ENCODE results near the gene RRAS. TPM values are rescaled to one million over a fixed set of nuclear protein-coding genes. Genes with fewer than 3 reads are reported as not detected.

The RRAS gene
- total RNA-seq, 6 experiments from 2014 or later: 8.5 to 16.4 (median 11.5) TPM

GRCh38 chr19:49616945-49617344 is 23.0 kb downstream of the RRAS start:
- H3K27me3 ChIP-seq: no peaks in the 10 kb centered on the region
- no peaks in the 10 kb centered on the region for H3K4me1 ChIP-seq
- DNase-seq (no peak), ATAC-seq (no peak)
- TF ChIP-seq POLR2A (IDR thresholded peaks at IDR 0.05): no peak
- H3K36me3 ChIP-seq: peaks cover 0 to 32% (median 11%) of the 10 kb centered on the region in 4 donors
- H3K4me3 ChIP-seq: no peak overlapping the region
- intact Hi-C loops (cut with DNase I): no loop called here
- H3K27ac ChIP-seq: no peak overlapping the region
- H3K9me3 ChIP-seq: no peaks in the 10 kb centered on the region
- WGBS (ENCODE audit: insufficient coverage, low coverage, low lambda C conversion rate, missing lambda C conversion rate): 73% methylated on average over 5 of the region's 7 CpGs

DNA sequence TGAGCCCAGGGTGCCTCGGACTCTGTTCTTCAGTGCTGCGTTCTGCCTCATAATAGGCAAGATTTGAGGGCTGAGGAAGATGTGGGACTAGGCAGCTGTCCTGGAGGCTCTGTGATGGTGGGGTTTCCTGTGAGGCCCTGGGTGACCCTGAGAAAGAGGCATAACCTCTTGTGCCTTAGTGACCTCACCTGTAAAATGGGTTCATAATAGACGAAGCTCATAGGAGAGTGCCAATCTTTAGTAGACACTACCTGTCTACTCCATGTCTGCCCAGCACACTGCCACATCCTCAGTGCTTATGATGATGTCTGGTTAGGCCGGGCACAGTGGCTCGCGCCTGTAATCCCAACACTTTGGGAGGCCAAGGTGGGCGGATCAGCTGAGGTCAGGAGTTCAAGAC is 23.4 kb downstream of the RRAS start:
- H3K27ac ChIP-seq: no peak overlapping the region
- no peaks in the 10 kb centered on the region for H3K4me1 ChIP-seq
- H3K4me3 ChIP-seq: no peak overlapping the region
- WGBS (ENCODE audit: insufficient coverage, low coverage, low lambda C conversion rate, missing lambda C conversion rate): 100% methylated on average over 4 of the region's 7 CpGs
- ATAC-seq (no peak), DNase-seq (no peak)
- intact Hi-C loops (cut with DNase I): no loop called here
- no peaks in the 10 kb centered on the region for H3K9me3 ChIP-seq
- TF ChIP-seq CTCF (IDR thresholded peaks at IDR 0.05): no peak
- TF ChIP-seq POLR2A (IDR thresholded peaks at IDR 0.05): no peak
- no peaks in the 10 kb centered on the region for H3K27me3 ChIP-seq
- H3K36me3 ChIP-seq: peaks cover 0 to 30% (median 11%) of the 10 kb centered on the region in 4 donors

GRCh38 chr19:49615861-49616260 is 24.1 kb downstream of the RRAS start:
- intact Hi-C loops (cut with DNase I): no loop called here
- 96% methylated on average over 4 of the region's 23 CpGs for WGBS (ENCODE audit: insufficient coverage, low coverage, low lambda C conversion rate, missing lambda C conversion rate)
- H3K4me1 ChIP-seq: no peaks in the 10 kb centered on the region
- DNase-seq: no peak
- ATAC-seq: no peak
- no peak overlapping the region for H3K27ac ChIP-seq
- peaks cover 0 to 28% (median 11%) of the 10 kb centered on the region in 4 donors for H3K36me3 ChIP-seq
- no peaks in the 10 kb centered on the region for H3K9me3 ChIP-seq
- no peaks in the 10 kb centered on the region for H3K27me3 ChIP-seq
- H3K4me3 ChIP-seq: no peak overlapping the region
- no peak for TF ChIP-seq POLR2A (IDR thresholded peaks at IDR 0.05)
- no peak for TF ChIP-seq CTCF (IDR thresholded peaks at IDR 0.05)

DNA sequence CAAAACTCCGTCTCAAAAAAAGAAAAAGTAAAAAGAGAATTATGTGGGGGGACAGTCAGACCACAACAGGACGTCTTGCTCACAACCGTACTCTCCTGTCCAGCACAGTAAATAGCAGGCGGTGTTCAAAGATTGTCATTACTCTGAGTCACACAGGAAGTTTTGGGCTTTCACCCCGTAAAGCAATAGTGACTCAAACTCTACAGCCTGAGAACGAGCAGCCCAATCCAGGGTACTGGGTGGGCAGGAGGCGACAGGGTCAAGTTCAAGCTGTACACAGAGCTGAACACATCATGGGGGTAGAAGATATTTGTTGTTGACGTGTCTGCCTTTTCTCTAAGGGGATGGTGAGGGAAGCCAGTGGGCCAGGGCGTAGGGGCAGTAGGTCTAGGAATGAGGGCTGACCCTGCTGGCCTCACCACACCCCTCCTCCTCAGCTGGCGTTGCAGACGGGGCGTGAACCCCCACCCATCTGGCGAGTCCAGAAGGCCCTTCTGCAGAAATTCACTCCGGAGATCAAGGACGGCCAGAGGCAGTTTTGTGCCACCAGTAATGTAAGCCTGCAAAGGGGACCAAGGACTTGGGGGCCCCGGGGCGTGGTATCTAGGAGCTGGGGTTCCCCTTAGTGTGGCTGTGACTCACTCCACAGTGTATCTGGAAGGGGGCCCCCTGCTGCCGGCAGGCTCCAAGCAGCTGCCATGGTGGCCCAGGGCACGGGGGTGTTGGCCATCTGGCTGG is 25.7 kb downstream of the RRAS start:
- WGBS (ENCODE audit: insufficient coverage, low coverage, low lambda C conversion rate, missing lambda C conversion rate): 68% methylated on average over 12 of the region's 19 CpGs
- TF ChIP-seq CTCF (IDR thresholded peaks at IDR 0.05) (no peak), POLR2A (IDR thresholded peaks at IDR 0.05) (no peak)
- ATAC-seq (no peak), DNase-seq (no peak)
- Histone ChIP-seq H3K27ac (no peak overlapping the region), H3K9me3 (no peaks in the 10 kb centered on the region), H3K4me1 (no peaks in the 10 kb centered on the region), H3K4me3 (no peak overlapping the region), H3K27me3 (no peaks in the 10 kb centered on the region), H3K36me3 (peaks cover 0 to 28% (median 12%) of the 10 kb centered on the region in 4 donors)
- intact Hi-C loops (cut with DNase I): no loop called here

DNA sequence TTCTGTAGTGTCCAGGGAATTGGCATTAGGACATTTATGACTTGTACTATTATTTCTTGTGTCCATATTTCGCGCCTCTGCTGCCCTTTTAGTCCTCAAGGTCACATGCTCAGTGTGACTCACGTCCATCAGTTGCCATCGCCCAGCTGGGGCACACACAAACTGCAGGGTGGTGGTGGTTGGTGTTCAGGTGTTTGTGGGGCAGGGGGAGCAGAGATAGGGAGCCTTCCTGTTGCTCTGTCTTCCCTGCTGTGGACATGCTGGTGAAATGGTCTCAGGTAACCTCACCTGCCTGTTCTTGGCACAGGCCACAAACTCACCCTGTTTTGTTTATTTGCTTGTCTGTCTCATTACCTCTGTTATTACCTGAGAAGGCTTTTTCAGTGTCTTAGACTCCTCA is 26.6 kb downstream of the RRAS start:
- H3K27me3 ChIP-seq: no peaks in the 10 kb centered on the region
- H3K4me1 ChIP-seq: no peaks in the 10 kb centered on the region
- H3K36me3 ChIP-seq: peaks cover 0 to 30% (median 12%) of the 10 kb centered on the region in 4 donors
- TF ChIP-seq CTCF (IDR thresholded peaks at IDR 0.05) (no peak), POLR2A (IDR thresholded peaks at IDR 0.05) (no peak)
- DNase-seq: no peak
- intact Hi-C loops (cut with DNase I): no loop called here
- no peak overlapping the region for H3K4me3 ChIP-seq
- ATAC-seq: no peak
- H3K9me3 ChIP-seq: no peaks in the 10 kb centered on the region
- no peak overlapping the region for H3K27ac ChIP-seq
- 89% methylated on average over 4 of the region's 4 CpGs for WGBS (ENCODE audit: insufficient coverage, low coverage, low lambda C conversion rate, missing lambda C conversion rate)

Data from right lobe of liver (tissue), 6 donors.